Transverse colon (tissue), 4 donors: Measurements from ENCODE around the gene NOL3. TPM values are rescaled to one million over a fixed set of nuclear protein-coding genes. Genes with fewer than 3 reads are reported as not detected.

Source experiments
- DNase-seq: peaks from one replicate; pipeline ENCODE4 v3.0.0-alpha.2; 2019
- H3K27ac ChIP-seq, 4 donors: fragments of 200-600 bp; sonication (generic); 2 replicates each; pipeline ENCODE4 v1.5.1; 2016 to 2018; ENCODE audit warnings: inconsistent platforms in 4 of 4
- H3K27me3 ChIP-seq: fragments of 200-600 bp; sonication (generic); 2 replicates; pipeline ENCODE4 v1.5.1; 2017; ENCODE audit warnings: inconsistent platforms
- H3K36me3 ChIP-seq, 4 donors: fragments of 200-600 bp; sonication (generic); 2 replicates each; pipeline ENCODE4 v1.5.1; 2017 to 2019; ENCODE audit warnings: inconsistent platforms in 4 of 4
- H3K4me1 ChIP-seq, 4 donors: fragments of 200-600 bp; sonication (generic); 2 replicates each; pipeline ENCODE4 v1.5.1; 2017 to 2020; ENCODE audit warnings: inconsistent platforms in 4 of 4
- H3K4me3 ChIP-seq, 4 donors: fragments of 200-600 bp; sonication (generic); 1 replicate in 1 of 4; 2 replicates in 3 of 4; pipeline versions ENCODE4 v1.5.1 to v1.6.1; 2017 to 2019; ENCODE audit warnings: inconsistent platforms in 4 of 4
- H3K9me3 ChIP-seq, 2 donors: fragments of 200-600 bp; sonication (generic); 2 replicates each; pipeline ENCODE4 v1.5.1; 2017 to 2019; ENCODE audit warnings: inconsistent platforms in 2 of 2
- CTCF ChIP-seq, 5 experiments: fragments of 200-600 bp in 3 of 5; fragments of 450-650 bp in 2 of 5; sonication (generic) in 3 of 5; IDR thresholded peaks; 1 replicate in 2 of 5; 2 replicates in 3 of 5; pipeline ENCODE4 v1.5.1; 2016 to 2017; ENCODE audit warnings: antibody characterized with exemption in 5 of 5, inconsistent platforms in 3 of 5, mild to moderate bottlenecking in 2 of 5, moderate library complexity in 1 of 5
- EP300 ChIP-seq: sonication (generic); formaldehyde crosslinking; IDR thresholded peaks from one replicate; pipeline ENCODE4 v1.6.1; 2017; ENCODE audit warnings: antibody characterized with exemption, low read depth
- POLR2A ChIP-seq: fragments of 450-650 bp; IDR thresholded peaks from one replicate; pipeline ENCODE4 v1.6.1; 2016; ENCODE audit warnings: antibody characterized with exemption, mild to moderate bottlenecking, moderate library complexity
- POLR2AphosphoS5 ChIP-seq, 3 donors: sonication (generic); formaldehyde crosslinking; IDR thresholded peaks; one replicate each; pipeline ENCODE4 v1.6.1; 2016; ENCODE audit warnings: antibody characterized with exemption in 3 of 3
- WGBS, 2 donors: methylation state at CpG; one replicate each; pipeline ENCODE4 v1.1.5; 2018; ENCODE audit warnings: low coverage in 1 of 2; 5-methylcytosine and 5-hydroxymethylcytosine counted together
- in situ Hi-C, 4 donors: fragments of 200-750 bp; cut with MboI; loops; one replicate each; pipeline versions ENCODE4 v1.15.0 to v1.15.1; 2017; ENCODE audit warnings: low sequenced_read_pairs in 3 of 4, low pct_ligation_motif_present in 1 of 4, low pct_unique_long_range_greater_than_20kb in 1 of 4
- intact Hi-C: fragments of 100-400 bp; cut with DNase I; formaldehyde crosslinking; loops from one replicate; pipeline ENCODE4 v1.15.1; 2023; ENCODE audit warnings: low total_unique reads
- total RNA-seq, 4 donors: library from RNA; depleted of rRNA; stranded (reverse); fragments of >200 nt; gene quantifications; one replicate each; pipeline ENCODE4 v1.1.0, GENCODE V29; 2016

Gene NOL3
- total RNA-seq, 4 donors from 2014 or later = 39.5 to 65.9 (median 41.2) TPM

DNA sequence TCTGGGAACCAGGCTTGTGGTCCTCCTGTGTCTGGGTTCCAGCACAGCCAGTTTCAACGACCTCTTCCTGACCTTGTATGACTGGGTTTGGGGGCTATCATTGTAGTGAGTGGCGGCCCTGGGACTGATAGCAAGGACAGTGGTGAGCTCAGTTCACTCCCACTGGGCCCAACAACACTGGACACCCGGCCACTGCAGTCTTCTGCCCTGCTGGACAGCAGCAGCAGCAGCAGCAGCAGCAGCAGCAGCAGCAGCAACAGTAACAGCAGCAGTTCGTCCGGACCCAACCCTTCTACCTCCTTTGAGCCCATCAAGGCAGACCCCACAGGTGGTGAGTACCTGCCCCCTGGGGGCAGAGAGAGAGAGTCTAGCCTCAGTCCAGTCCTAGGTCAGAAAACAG is 25.3 kb downstream of the NOL3 start:
- DNase-seq = no peak
- WGBS, 2 donors = 86% methylated on average over 5 of the region's 5 CpGs; no CpG with 5 or more reads in 1 of the 2 donors
- Histone ChIP-seq H3K9me3 (no peaks in the 10 kb centered on the region), H3K27ac (no peak overlapping the region), H3K4me1 (peaks cover 11 to 43% (median 37%) of the 10 kb centered on the region in 4 donors), H3K4me3 (no peak overlapping the region), H3K27me3 (no peaks in the 10 kb centered on the region), H3K36me3 (peaks cover 0 to 31% (median 11%) of the 10 kb centered on the region in 4 donors)
- no peak for TF ChIP-seq POLR2A
- TF ChIP-seq CTCF (IDR thresholded peaks at IDR 0.05) = no peak
- TF ChIP-seq POLR2AphosphoS5 (IDR thresholded peaks at IDR 0.05) = no peak
- no peak for TF ChIP-seq EP300
- intact Hi-C loops = no loop called here
- in situ Hi-C loops = no loop called here

GRCh38 chr16:67196881-67197280 is 26.5 kb downstream of the NOL3 start:
- Histone ChIP-seq H3K27ac (no peak overlapping the region), H3K4me1 (peaks cover 11 to 37% (median 34%) of the 10 kb centered on the region in 4 donors), H3K9me3 (no peaks in the 10 kb centered on the region), H3K4me3 (no peak overlapping the region), H3K27me3 (no peaks in the 10 kb centered on the region), H3K36me3 (peaks cover 0 to 38% (median 11%) of the 10 kb centered on the region in 4 donors)
- WGBS, 2 donors = 100% methylated on average over 1 of the region's 1 CpG; no CpG with 5 or more reads in 1 of the 2 donors
- DNase-seq = no peak
- in situ Hi-C loops = no loop called here
- intact Hi-C loops = no loop called here
- no peak for TF ChIP-seq CTCF (IDR thresholded peaks at IDR 0.05)

GRCh38 chr16:67197704-67198103 is 27.4 kb downstream of the NOL3 start:
- DNase-seq = no peak
- H3K4me1 ChIP-seq = peaks cover 9 to 34% (median 31%) of the 10 kb centered on the region in 4 donors
- intact Hi-C loops (no loop called here), in situ Hi-C loops (no loop called here)
- H3K4me3 ChIP-seq = no peak overlapping the region
- H3K36me3 ChIP-seq = peaks cover 0 to 47% (median 11%) of the 10 kb centered on the region in 4 donors
- TF ChIP-seq CTCF (IDR thresholded peaks at IDR 0.05) = no peak
- H3K27ac ChIP-seq = peak overlapping the region in 3 of 4 donors; percentile 88 to 93 (median 89)
- H3K27me3 ChIP-seq = no peaks in the 10 kb centered on the region
- no peaks in the 10 kb centered on the region for H3K9me3 ChIP-seq
- 71% methylated on average over 6 of the region's 6 CpGs; no CpG with 5 or more reads in 1 of the 2 donors for WGBS, 2 donors

DNA sequence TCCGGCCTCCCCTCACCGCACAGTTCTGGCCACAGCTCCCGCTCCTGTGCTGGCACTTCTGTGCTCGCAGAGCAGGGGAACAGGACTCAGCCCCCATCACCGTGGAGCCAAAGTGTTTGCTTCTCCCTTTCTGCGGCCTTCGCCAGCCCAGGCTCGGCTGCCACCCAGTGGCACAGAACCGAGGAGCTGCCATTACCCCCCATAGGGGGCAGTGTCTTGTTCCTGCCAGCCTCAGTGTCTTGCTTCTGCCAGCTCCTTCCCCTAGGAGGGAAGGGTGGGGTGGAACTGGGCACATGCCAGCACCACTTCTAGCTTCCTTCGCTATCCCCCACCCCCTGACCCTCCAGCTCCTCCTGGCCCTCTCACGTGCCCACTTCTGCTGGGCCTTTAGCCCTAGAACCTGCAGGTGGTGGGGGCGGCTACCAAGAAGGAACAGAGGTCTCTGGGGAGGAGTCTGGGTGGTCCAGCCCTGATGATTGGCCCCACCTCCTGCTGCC is 27.9 kb downstream of the NOL3 start:
- H3K4me1 ChIP-seq = peaks cover 4 to 28% (median 25%) of the 10 kb centered on the region in 4 donors
- whole genome bisulfite sequencing, 2 donors = 42% methylated on average over 12 of the region's 12 CpGs; no CpG with 5 or more reads in 1 of the 2 donors
- no peak for TF ChIP-seq POLR2A
- TF ChIP-seq POLR2AphosphoS5 (IDR thresholded peaks at IDR 0.05) = peak in 2 of 3 donors; percentile 8 to 13
- peak; percentile 56 to 97 (median 80) for TF ChIP-seq CTCF (IDR thresholded peaks at IDR 0.05)
- no peaks in the 10 kb centered on the region for H3K9me3 ChIP-seq
- in situ Hi-C loops = no loop called here
- H3K36me3 ChIP-seq = peaks cover 0 to 50% (median 11%) of the 10 kb centered on the region in 4 donors
- intact Hi-C loops = no loop called here
- no peak overlapping the region for H3K4me3 ChIP-seq
- H3K27ac ChIP-seq = peak overlapping the region; percentile 86 to 93 (median 88)
- H3K27me3 ChIP-seq = no peaks in the 10 kb centered on the region
- peak; percentile 78 for DNase-seq
